ENCODE results near the gene EHD3.

DNA sequence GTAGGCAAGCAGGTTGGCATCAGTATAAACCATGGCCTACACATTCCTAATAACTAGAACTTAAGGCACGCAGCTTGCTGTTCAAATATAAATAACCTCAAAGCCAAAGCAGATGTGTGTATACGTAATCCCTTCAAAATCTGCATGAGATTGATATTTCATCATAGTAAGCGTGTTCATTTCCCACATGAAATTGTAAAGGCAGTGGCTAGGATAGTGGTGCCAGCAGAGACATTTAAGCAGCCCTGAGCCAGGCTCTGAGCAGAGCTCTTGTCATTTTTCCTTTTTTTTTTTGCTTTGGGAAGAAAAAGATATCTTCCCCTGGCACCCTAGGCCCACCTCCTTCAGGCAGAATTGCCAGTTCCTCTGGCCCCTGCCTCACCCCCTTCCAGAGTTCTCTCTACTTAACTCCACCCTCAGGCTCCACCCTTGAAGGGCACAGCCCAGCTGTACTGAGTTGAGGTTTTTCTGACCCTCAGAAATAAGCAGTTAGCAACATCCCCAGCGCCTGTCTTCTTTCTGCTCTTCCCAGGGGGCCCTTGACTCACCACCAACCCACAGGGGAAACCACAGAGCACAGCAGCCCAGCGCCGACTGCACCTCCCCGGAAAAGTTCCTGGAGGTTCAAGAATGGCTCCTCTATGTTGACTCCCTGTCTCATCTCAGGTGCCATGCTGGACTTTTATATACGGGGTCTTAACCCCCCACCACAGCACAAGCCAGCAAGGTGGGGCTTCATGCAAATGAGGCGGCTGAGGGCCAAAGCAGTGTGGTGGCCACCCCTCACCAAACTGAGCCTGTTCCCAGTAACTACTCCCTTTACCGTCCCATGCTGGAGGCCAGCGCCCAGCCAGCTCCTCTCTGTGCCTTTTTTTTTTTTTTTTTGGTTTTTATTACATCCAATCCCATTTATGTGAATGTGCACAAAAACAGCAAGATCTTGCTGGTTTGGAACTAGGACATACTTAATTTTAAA lies 84.7 kb downstream of the EHD3 start:
- TF ChIP-seq, protein P1, sequence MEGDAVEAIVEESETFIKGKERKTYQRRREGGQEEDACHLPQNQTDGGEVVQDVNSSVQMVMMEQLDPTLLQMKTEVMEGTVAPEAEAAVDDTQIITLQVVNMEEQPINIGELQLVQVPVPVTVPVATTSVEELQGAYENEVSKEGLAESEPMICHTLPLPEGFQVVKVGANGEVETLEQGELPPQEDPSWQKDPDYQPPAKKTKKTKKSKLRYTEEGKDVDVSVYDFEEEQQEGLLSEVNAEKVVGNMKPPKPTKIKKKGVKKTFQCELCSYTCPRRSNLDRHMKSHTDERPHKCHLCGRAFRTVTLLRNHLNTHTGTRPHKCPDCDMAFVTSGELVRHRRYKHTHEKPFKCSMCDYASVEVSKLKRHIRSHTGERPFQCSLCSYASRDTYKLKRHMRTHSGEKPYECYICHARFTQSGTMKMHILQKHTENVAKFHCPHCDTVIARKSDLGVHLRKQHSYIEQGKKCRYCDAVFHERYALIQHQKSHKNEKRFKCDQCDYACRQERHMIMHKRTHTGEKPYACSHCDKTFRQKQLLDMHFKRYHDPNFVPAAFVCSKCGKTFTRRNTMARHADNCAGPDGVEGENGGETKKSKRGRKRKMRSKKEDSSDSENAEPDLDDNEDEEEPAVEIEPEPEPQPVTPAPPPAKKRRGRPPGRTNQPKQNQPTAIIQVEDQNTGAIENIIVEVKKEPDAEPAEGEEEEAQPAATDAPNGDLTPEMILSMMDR (IDR thresholded peaks at IDR 0.05), result no peak
- no peak for TF ChIP-seq POLR2A (IDR thresholded peaks at IDR 0.05)

All from Peyer's patch (tissue), 4 donors.